ENCODE results near the gene HPSE2.
"Not testable (repeated sequence)": the region's sequence is repeated elsewhere in the genome, so short reads cannot be mapped to it uniquely, and the experiment has no call there.

HPSE2 gene

DNA sequence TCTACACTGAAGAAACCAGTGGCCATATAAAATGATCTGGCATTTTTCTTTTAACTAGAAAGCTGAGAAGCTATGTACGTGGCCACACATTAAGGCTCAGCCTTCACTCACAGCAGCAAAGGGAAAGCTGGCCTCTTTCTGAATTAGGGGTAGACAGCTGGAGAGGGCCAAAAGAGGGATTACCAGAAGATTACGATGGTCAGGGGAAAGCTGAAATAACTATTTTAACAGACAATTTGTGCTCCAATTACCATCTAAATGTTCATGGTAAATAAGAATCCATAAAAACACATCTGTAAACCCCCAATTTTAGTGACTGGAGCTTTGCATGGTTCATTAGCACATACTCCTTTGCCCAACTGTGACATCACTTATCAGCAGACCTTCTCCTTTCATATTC, 314.3 kb downstream of the HPSE2 start:
- DNase-seq (ENCODE audit: low read depth in 1 of 2, low spot score in 1 of 2) = no peak

DNA sequence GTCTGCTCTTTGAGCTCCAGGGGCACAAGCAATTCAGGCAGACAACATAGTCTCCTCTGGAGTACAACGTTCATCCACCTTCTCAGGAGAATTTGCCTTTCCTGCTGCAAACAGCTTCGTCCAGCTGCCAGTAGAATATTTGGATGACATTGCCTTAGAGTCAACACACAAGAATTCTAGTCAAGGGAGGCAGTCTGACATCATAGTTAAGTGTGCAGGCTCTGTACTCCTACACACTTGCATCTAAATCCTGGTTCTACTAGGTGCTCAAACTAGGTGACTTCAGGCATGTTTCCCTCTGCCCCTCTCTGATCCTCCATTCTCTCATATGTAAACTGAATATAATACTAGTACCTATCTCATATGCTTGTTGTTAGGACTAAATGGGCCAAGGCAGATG, 314.8 kb downstream of the HPSE2 start:
- DNase-seq (ENCODE audit: low read depth in 1 of 2, low spot score in 1 of 2) = no peak

DNA sequence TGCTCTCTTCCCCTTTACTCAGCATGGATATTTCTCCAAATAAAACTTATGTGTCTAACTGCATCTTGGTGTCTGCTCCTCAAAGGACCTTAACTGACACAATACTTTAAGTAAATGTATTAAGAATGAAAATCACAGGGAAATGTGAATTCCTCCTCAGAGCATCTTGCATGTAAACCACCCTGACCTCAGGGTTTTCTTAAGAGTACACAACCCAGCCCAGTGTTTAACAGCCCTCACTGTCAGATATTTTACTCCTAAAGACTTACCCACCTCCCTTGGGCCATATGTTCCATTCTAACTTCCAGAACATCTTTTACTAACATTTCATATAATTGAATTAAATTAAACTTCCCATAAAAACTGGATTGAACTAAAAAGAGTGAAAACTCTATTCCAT, 315.3 kb downstream of the HPSE2 start:
- DNase-seq (ENCODE audit: low read depth in 1 of 2, low spot score in 1 of 2) = no peak

DNA sequence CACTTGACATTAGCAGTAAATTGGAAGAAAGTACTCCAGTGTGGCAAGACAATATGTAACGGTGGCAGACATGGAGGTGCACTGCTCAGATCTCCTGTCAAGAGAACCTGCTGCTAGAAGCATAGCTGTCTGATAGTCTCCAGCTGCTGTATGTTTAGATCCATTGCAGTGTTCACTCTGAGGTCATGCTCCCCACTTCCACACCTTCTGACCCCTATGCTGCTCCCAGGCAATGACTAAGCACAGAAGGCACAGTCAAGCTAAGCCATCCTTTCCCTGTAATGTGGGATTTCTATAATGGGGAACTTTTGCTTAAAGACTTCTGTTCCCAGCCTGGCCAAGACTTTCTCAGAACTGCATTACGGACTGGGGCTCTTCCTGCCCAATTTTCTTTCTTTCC, 315.8 kb downstream of the HPSE2 start:
- DNase-seq (ENCODE audit: low read depth in 1 of 2, low spot score in 1 of 2) = no peak

DNA sequence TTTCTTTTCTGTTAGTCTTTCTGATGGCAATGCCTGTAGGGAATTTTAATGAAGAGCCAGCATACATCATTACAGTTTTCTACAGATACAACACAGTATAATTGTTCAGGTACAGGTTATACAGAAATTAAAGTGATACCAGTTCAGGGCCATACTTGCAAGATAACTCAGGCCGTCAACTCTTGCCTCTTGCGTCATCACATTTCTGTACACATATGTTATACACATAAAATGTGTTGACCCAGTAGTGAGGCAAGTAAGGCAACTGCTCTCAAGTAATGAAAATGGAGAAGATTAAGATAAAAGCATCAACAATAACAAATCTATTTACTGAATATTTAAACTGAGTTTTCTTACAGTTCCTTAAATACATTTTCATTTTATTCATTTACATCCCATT, 317.8 kb downstream of the HPSE2 start:
- no peak for DNase-seq (ENCODE audit: low read depth in 1 of 2, low spot score in 1 of 2)

DNA sequence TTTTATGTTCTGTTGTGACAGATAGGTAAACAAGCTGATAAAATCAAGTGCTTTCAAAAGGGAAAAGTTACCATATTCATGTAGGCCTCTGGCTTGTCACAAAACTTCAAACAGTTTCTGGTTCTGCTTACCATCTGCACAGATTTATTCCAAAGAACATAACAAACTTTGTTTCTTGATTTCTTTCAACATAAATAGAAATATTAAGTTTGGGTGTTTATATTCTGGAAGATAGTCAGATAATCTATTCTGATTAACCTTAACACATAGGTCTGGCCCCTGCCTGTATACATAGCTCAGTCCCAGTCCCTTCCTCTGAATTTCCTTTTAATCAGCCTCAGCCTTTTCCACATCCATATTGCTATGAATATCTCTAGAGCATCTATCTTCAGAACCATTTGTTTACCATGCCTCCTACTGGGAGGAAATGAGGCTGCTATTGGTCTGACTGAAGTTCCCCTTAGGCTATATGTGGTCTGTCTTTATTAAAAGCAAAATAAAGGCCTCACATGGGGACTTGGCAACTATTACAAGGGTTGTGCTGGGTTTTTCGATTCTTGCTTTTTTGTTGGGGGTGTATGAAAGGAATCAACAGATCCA, 319.0 kb downstream of the HPSE2 start:
- no peak for DNase-seq (ENCODE audit: low read depth in 1 of 2, low spot score in 1 of 2)

DNA sequence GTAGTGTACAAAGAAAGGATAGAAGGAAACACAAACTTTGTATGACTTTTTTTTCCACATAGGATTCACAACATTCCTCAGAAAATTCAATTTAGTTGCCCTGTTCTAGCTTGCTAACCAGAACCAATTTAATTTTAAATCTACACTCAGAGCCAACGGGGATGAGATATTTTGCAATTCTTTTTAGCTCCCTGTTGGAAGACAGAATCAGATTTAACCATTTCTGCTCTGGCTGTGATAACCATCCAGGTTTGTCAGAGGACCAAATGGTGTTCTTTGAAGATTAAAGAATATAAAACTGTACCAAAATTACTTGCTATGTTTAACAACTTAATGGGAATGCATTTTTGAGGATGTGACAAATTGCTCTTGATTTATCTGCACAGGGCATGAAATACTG, 319.7 kb downstream of the HPSE2 start:
- DNase-seq (ENCODE audit: low read depth in 1 of 2, low spot score in 1 of 2) = no peak

DNA sequence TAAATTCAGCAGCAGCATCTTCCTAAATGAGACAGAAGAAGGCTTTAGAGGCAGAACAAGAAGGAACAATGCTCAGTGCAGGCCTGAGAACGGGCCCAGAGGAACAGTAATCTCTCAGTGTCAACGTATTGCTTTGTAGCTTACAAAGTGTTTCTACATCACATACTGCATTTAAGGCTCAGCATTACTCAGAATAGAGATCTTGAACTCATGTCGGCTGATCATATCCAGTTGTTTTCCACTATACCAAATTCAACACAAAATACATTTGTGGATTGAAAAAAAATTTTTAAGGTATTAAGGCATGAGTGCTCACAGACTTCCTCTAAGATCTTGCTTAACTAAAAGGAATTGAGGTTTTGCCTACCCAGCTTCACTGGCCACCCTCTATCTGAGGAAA, 325.1 kb downstream of the HPSE2 start:
- no peak for DNase-seq (ENCODE audit: low read depth in 1 of 2, low spot score in 1 of 2)

DNA sequence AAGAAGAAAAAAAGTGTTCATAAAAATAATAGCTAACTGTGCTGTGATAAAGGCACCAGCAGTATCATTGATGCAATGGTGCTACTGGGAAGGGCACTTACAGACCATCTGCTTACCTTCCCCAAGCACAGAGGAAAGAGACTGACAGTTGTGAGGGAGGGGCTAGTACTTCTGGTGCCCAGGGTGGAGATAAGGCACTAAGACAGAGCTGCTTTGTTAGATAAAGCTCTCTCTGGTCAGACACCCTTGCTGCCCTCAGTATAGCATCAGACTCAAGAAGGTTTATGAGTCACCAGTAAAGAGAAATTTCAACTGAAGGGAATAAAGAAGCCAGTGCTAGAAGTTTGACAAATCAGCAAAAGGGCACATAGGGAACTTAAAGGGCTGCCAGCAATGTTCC, 325.6 kb downstream of the HPSE2 start:
- DNase-seq (ENCODE audit: low read depth in 1 of 2, low spot score in 1 of 2) = no peak

DNA sequence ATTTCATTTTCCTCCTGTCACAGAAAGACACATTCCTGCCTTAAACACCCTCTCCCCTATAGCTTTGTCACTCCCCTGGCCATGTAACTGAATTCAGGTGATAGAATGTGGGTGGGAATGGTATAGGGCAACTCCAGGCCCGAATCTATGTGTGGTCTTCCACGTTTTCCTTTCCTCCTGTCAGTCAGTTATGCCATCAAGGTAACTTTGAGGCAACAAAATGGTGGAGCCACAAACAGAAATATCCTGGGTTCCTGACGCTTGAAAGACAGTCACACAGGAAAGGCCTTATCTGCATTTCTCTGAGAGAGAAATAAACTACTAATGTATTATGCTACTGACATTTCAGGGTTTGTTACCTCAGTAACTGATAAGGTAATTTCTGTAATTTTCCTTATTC, 326.8 kb downstream of the HPSE2 start:
- DNase-seq (ENCODE audit: low read depth in 1 of 2, low spot score in 1 of 2) = no peak

DNA sequence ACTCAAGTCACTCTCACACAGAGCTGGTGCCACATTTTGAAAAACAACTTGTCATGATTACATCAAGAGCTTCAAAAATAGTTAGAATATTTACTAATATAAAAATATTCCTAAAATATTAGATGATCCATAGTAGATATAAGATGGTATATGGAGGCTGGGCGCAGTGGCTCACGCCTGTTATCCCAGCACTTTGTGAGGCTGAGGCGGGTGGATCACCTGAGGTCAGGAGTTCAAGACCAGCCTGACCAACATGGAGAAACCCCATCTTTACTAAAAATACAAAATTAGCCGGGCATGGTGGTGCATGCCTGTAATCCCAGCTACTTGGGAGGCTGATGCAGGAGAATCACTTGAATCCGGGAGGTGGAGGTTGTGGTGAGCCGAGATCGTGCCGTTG, 327.4 kb downstream of the HPSE2 start:
- not testable (repeated sequence) for DNase-seq (ENCODE audit: low read depth in 1 of 2, low spot score in 1 of 2)

DNA sequence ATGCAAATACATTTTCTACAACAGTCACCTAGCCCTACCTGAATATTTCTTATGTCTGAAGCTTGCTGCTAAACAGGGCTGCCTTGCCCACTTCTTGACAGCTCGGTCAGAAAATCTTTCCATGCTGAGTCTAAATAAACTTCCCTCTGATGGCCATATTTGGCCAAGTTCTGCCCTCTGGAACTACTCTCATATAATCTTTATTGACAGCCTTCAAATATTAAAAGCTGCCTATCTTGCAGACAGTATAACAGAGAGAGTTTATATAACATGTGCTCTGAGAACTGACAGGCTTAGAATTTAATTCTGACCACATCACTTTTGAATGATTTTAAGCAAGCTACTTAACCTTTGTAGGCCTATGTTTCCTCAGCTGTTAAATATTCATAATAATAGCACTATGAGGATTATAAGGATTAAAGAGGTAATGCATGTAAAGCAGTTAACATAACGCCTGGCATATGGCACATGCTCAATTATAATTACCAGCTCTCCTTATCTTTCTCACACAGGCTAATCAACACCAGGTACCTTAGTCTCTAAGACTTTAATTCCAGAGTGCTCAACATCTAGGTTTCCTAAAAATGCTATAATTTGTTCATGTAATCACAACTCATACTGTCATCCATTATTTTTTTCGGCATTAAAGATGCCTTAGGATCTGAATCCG, 334.1 kb downstream of the HPSE2 start:
- DNase-seq (ENCODE audit: low read depth in 1 of 2, low spot score in 1 of 2) = no peak

DNA sequence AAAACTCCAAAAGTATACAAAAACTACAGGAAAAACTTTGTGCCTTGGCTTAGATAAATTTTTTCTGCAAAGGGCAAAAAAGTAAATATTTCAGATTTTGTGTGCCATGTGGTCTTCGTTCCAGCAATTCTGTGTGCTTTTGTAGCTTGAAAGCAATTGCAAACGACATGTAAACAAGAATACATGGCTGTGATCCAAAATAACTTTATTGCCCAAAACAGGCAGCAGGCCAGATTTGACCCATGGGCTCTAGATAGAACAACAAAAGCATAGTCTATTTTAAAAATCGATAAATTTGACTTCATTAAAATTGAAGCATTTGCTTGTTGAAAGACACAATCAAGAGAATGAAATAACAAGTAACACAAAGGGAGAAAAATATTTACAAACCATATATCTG, 336.6 kb downstream of the HPSE2 start:
- no peak for DNase-seq (ENCODE audit: low read depth in 1 of 2, low spot score in 1 of 2)

DNA sequence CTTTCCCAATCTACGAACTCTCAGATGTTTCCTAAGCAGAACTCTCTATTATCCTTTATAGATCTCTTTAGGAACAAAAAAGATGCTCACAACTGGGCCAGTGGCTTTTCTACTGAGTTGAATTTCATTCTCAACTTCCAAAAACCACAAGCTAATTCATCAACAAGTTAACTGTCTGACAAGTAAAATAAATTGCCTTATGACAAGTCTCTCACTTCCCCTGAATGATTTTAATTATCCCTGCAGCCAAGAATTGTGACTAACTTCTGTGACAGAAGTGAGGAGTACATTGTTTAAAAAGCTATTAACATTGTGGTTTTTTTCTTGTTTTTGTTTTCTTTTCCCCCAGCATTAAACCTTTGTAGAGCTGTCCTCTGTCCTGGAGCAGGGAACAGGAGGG, 343.1 kb downstream of the HPSE2 start:
- DNase-seq (ENCODE audit: low read depth in 1 of 2, low spot score in 1 of 2) = no peak

DNA sequence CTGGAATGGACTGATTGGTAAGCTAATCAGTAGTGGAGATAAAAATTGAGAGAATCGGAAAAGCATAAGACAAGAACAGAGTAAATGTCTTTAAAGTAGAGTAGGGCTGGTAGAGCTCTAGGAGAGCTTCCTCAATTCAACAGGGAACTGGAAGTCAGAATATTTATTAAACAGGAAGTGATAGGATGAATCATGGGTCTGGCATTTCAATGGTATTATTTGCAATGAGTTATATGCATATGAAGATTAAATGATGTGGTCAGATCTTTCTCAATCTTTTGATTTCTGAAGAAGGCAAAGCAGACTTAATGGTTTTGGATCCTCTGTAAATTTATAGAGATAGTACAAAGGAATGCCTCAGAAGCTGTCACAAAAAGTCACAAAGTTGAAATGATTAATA, 349.0 kb downstream of the HPSE2 start:
- no peak for DNase-seq (ENCODE audit: low read depth in 1 of 2, low spot score in 1 of 2)

DNA sequence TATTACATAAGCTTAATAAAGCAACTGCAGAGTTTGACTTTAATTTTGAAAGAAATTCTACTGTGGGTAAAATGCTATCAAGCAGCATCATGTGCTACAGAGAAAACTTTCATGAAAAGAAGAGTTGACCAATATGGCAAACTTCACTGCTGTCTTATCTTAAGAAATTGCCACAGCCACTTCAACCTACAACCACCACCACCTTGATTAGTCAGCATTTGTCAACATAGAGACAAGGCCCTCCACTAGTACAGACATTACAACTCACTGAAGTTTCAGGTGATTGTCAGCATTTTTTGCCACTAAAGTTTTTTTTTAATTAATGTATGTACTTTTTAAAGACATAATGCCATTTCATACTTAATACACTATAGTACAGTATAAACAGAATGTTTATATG, 350.3 kb downstream of the HPSE2 start:
- no peak for DNase-seq (ENCODE audit: low read depth in 1 of 2, low spot score in 1 of 2)

DNA sequence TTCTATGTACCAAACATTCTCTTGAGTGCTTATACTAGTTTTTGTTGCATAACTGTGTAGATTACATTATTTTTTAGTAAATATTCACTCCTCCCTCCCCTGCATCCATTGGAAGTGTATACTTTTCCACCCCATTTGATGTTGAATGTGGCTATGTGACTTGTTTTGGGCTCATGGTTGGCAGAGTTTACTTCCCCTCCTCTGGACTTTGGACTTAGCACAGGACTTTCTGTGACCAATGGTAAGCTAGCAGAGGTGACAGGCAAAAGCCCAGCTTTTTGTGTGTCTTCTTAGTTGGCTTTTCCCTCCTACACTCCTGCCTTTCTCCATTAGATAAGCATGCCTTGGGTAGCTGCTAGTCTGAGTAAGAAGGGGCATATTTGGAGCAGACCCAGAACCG, 353.9 kb downstream of the HPSE2 start:
- no peak for DNase-seq (ENCODE audit: low read depth in 1 of 2, low spot score in 1 of 2)

DNA sequence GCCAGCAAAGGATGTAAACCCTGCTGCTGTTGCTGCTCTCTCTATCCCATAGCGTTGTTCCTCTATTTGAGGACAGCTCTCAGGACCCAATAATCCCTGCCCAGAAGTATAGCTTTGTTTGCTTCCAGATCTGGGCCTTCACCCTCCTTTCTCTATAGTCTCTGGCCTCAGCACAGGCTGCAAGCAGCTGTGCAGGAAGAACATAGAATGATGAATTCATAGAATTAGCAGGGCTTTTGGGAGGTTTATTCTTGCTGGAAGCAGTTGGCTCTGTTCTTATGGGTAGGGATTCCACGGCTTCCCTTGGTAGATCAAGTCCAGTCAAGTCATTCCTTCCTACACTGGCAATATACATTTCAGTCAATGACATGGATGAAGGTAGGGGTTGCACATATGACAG, 354.7 kb downstream of the HPSE2 start:
- no peak for DNase-seq (ENCODE audit: low read depth in 1 of 2, low spot score in 1 of 2)

DNA sequence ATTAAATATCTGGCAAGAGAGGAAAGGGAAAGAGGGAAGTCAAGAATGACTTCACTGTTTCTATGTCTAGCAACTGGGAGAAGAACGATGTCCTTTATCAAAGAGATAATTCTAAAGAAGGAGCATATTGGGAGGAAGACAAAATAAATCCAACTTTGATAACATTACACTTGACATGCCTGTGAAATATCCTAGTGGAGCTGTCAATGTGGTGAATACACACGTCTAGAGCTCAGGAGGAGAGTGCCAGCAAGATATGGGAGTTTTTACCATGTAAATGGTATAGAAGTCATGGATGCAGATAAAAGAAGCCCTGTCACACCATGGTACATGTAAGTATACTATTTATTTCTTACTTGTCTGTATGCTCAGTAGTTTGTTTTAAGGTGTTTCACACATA, 356.7 kb downstream of the HPSE2 start:
- no peak for DNase-seq (ENCODE audit: low read depth in 1 of 2, low spot score in 1 of 2)

DNA sequence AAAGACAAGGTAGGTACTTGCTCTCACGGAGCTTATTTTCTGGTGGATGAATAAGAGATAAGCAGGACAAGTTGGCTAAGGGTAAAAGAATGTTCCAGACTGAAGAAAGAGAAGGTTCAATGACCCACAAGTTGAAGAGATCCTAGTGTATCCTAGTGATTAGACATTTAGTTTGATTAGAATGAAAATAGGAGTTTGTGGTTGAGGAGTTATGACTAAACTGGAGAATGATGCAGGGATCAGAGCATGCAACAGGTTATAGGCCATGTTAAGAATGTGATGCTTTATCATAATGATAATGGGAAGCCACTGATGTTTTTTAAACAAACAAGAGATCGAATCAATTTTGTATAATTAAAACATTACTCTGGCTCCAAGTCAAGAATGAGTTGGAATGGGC, 357.2 kb downstream of the HPSE2 start:
- no peak for DNase-seq (ENCODE audit: low read depth in 1 of 2, low spot score in 1 of 2)

DNA sequence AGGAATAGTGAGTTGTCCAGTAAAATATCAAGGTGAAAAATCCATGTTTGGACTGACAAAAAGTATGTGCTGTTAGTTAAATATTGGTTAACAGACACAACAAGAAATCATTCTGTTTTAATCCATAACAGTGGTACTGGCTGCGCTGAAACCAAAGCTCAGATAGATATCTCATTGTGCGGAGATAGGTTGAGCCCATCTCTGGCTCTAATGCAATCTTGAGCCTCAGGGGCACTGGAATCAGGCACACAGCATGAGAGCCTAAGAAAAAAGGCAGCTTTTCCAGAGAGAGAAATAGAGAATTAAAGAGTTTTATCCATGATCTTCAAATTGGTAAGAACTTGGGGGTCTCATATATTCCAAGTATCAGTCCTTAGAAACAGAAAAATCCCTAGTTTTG, 373.7 kb downstream of the HPSE2 start:
- DNase-seq (ENCODE audit: low read depth in 1 of 2, low spot score in 1 of 2) = no peak

DNA sequence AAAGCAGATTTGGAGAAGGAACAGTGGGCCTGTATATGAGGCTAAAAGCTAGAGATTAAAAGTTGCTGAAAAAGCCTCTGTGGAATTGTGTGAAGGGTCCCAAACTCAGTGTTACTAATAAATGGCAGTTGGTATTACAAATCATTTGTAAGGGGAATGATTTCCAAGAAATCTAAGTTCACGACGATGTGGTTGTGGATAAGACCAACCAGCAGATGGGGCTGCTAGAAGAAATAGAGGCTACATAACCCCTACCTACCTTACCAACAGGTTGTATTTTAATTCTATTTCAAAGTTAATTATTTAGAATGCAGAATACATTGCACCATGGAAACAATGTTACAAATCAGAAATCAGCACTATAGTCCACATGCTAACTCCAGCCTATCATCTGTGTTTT, 377.1 kb downstream of the HPSE2 start:
- no peak for DNase-seq (ENCODE audit: low read depth in 1 of 2, low spot score in 1 of 2)

DNA sequence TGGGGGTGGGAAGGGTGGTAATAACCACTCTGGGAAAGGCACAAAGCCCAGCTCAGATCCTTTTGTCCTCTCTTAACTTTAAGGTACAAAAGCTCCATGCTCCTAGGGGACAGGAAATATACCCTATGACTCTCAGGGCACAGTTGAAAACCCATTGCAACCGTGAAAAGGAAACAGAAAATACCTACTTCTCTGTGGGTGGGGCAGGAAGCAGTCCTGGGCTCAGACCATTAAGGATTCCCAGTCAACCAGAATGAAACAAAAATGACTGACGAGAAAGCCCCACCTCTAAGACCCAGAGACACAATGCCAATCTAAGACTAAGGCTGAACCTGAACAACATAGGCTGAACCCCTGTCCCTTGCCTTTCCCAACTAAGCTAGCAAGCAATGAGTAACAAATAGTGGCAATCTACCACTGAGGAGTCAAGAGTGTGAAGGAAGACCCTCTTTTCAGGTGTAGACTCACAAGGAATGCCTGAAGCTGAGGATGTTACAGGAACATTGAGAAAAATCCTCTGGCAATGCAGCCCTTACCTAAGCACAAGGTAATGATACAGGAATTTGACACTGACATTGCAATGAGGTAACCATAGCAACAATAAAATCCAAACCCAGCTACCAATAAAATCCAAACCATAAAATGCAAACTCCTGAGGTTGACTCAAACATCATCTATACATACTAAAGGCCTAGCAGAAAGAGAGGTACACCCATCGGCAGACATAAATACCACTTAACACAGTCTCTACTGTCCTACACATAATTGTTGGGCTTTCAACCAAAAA, 380.1 kb downstream of the HPSE2 start:
- DNase-seq (ENCODE audit: low read depth in 1 of 2, low spot score in 1 of 2) = no peak

All from activated CD4-positive, alpha-beta T cell treated with anti-CD3 and anti-CD28 coated beads, Interleukin-2, amount 50 U/mL, for 24 hours (primary cell).